GM12892 (cell line): ENCODE data around the gene MYL6B.

Experiments
- POLR2A ChIP-seq: IDR thresholded peaks from 2 replicates; pipeline ENCODE4 v1.6.1; 2011; ENCODE audit warnings: low read depth, low read length, control low read depth
- TAF1 ChIP-seq: IDR thresholded peaks from 2 replicates; pipeline ENCODE4 v1.6.1; 2011; ENCODE audit warnings: low read depth, mild to moderate bottlenecking, control low read depth, low read length, borderline replicate concordance

GRCh38 chr12:56152756-56153677 lies 630 bp downstream of the MYL6B start:
- no peak for TF ChIP-seq POLR2A
- no peak for TF ChIP-seq TAF1
